HG03064 (cell line): ENCODE results near the gene JHY.

Source experiments
- ATAC-seq: cut with Tn5 transposase; IDR thresholded peaks from one replicate; pipeline ENCODE4 v1.9.1; 2021; ENCODE audit warnings: low read depth; ENCODE audit not compliant: unreplicated experiment

The JHY gene

GRCh38 chr11:122869622-122870021 lies 12.9 kb upstream of the JHY start:
- no peak for ATAC-seq

DNA sequence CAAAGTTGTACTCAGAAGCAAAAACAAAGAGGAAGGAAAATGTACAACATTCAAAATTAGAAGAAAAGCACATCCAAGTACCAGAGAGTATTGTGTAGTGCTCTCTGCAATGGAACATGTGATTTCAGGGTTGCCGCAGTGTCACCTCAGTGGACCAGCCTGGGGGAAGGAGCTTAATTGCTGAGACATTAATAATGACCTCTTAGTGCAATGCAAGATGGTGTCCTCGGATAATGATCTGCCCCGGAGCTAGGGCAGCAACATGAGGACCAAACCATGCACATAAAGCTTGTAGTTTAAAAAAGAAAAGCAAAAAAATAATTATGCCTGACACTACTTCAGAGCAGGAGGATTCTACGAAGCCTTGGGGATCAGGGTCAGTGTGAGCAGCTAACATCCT lies 11.3 kb upstream of the JHY start:
- no peak for ATAC-seq

GRCh38 chr11:122872046-122872445 lies 10.5 kb upstream of the JHY start:
- no peak for ATAC-seq

GRCh38 chr11:122874991-122875390 lies 7.6 kb upstream of the JHY start:
- ATAC-seq: peak; percentile 51

- ATAC-seq: no peak
These were observed 4.8 kb upstream of the JHY start for GRCh38 chr11:122877732-122878131.

GRCh38 chr11:122879785-122880184 lies 2.8 kb upstream of the JHY start:
- ATAC-seq: no peak

DNA sequence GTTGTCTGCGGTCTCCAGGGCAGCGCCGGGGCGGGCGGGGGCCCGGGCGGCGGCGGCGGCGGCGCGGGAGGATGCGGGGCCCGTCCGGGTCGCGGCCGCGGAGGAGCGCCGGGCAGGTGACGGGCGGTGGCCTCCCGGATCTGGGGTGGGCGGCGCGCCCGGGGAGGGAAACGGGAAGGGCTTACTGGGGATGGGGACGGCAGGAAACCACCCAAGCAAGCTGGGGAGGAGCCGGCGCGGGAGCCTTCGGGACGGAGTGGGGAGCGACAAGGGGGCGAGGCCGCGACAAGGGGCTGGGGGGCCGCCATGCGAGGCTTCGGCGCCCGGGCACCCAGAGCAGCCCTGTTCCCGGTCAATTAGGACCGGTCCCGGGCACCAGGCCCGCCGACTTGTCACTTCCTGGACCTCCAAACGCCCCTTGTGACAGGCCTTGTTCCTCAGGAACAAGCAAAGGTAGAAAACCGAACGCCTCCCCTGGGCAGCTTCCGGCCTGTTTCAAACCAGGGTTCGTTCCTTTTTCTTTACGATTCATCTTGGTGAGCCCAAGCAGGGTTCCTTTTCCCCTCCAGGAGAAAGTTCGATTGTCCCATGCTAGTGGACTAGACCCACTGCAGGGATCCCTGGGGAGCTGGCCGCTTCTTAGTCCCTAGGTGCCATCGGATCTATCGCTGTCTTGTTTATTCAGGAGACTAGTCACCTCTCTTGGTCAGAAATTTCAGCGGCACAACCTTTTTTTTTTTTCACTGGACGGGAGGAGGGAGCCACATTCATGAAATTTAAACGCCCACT lies 492 bp downstream of the JHY start:
- peak; percentile 70 for ATAC-seq

- no peak for ATAC-seq
These were observed 1.1 kb downstream of the JHY start for GRCh38 chr11:122883646-122883979.

DNA sequence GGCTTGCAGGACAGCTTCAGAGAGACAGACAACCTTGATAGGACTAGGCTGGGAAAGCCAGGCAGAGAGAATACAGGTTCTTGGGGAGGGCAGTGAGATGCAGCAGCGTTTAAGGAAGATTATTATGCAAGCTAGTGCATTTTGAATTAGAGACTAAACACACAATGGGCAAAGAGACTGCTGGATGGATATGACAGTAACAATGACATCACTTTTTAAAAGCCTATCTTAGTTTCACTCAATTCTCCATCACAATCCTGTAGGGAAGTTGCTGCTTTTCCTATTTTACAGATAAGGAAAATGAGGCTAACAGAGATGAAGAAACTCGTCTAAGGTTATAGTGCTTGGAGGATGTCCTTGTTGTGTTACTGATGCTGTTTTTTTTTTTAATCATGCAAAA lies 5.6 kb downstream of the JHY start:
- ATAC-seq: no peak

- ATAC-seq: no peak
These were observed 10.6 kb downstream of the JHY start for GRCh38 chr11:122893131-122893530.

GRCh38 chr11:122895563-122895962 lies 13.0 kb downstream of the JHY start:
- no peak for ATAC-seq

DNA sequence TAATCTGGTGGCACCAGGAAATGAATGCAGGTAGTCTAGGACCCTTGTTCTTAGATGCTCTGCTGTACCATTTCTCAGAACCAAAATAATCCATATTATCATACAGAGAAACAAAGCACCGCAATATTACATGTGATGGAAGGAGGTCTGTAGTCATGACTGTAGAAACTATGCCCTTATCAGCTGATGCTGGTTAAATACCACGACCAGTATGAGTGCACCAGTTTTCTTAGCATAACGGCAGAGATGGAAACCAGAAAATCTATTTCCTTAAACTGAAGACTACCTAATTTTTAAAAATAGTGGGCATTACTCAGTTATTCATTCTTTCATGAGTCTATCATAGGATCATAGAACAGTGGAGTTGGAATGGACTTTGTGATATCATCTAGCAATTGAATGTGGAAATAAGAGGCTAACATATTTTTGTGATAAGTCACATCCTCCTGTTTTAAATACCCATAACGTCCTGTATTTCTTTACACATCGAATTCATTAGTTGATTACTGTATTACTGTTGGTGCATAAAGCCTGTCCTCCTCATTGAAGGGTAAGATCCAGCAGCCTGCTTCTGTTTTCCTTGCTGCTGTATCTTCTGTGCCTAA lies 15.1 kb downstream of the JHY start:
- ATAC-seq: no peak

DNA sequence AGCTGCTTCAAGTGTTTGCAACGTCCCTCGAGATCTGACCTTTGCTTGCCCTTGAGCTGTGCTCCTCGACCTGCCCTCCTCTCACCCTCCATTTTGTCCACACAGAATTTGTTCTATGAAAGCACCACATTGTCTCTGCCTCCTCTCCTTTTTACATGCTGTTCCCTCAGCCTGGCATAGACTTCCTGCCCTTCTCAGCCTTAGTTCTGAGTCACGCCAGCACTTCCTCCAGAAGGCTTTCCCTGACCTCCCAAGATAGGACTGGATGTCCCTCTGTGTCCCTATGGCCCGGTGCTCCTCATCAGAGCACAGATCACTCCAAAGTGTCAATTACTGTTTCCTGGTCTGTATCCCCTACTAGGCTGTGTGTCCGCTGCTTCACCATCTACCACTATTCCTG lies 16.2 kb downstream of the JHY start:
- ATAC-seq: no peak

DNA sequence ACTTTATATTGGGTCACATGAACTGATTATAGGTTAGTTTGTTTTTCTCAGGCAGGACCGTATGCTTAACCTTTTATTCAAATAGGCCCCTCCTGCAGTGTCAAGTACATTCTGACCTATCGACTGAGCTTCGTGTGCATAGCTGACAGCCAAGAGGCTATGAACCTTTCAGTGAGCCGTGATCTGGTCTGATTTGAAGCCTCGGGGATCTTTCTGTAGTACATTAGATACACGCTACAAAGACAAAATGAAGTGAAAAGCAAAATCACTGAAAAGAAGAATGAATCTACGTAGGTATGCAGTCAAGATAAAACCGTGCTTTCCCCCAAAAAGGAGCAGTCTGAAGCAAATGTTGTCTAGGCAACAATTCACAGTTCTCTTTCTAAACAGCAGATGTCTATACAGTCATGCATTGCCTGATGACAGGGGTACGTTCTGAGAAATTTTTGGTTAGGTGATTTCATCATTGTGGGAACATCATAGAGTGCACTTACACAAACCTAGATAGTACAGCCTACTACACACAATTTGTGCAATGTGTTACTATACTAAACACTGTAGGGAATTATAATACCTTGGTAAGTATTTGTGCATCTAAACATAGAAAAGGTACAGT lies 18.1 kb downstream of the JHY start:
- no peak for ATAC-seq

- no peak for ATAC-seq
These were observed 20.4 kb downstream of the JHY start for GRCh38 chr11:122902951-122903350.

DNA sequence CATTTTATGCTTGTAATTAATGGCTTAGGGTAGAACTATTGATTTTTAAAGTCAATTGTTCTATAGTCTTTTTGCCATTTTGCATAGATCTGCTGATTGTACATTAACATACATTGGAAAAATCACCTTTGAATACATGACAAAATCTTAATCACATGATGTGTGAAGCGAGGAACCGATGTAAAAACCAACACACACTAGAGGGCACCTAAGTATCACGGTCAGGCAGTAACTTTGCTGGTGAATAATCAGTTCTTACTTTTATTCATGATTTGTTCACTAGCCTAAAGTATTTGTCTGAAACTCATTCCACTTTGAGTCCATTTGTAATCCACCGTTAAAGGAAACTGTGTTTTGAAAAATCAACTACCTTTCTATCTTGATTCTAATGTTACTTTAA lies 28.2 kb downstream of the JHY start:
- ATAC-seq: no peak

GRCh38 chr11:122917311-122917710 lies 34.8 kb downstream of the JHY start:
- ATAC-seq: no peak

DNA sequence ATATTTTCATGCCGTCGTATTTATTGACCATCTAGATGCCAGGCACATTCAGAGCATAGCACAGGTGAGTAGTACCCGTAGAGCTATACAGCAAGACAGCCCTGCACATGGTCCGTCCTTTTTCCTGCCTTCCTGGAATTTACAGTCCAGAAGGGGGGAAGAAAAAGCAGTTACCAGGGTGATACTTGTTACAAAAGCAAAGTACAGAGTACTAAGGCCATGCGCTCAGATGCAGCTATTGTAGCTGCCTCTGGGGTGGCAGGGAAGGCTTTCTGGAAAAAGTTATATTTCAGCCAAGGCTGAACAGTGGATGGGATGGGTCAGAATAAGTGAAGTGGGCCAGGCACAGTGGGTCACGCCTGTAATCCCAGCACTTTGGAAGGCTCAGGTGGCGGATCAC lies 36.2 kb downstream of the JHY start:
- no peak for ATAC-seq

DNA sequence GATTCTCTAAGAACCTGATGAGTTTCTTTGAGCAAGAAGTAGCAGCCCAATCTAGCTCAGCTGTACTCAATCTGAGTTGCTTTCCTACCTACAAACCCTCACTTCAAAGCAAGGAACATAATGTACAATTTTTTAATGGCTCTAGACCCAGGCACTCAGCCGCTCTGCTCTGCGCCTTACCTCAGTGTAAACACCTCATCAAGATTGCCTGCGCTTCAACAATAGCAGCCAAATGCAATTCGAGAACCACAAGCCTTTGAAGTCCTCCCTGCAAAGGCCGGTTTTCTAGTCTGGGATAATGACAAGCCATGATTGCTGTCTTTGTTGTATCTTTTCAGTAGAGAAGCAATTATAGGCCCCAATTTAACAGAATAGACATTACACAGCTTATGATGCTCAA lies 38.0 kb downstream of the JHY start:
- no peak for ATAC-seq

DNA sequence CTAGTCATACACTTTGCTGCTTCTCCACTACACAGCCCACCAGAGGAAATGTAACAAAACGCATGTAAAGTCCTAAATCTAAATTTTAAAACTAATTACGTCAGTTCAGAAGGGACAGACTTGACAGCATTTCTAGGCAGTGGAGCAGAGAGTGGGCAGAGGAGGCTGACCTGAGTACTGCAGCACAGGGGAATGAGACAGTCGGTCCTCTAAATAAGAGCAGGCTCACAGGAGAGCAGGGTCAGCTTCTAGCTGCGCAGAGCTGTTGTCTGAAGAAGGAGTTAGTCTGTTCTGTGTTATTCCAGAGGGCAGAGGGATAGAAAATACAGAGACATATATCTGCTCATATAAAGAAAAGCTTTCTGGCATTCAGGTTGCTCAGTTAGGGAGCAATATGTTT lies 40.3 kb downstream of the JHY start:
- no peak for ATAC-seq

DNA sequence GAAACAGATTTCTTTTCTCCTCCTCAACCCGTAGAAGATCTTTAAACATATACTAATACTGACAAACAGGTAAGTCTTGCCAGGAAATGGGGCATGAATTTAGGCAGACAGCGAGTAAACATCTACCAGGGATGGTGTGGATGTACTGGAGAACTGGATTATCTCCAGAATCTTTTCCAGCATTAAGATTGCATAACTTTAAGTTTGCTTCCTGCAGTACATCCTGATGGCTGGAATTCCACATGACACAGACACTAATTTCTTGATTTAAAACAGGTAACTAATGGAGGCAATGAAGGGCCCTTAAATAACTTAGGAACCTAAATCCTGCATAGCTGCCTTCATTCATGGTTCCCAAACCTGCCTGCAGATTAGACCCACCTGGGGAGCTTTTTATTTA lies 40.7 kb downstream of the JHY start:
- no peak for ATAC-seq

- no peak for ATAC-seq
These were observed 49.0 kb downstream of the JHY start for GRCh38 chr11:122931510-122931909.
